Panc1 (cell line): ENCODE results near the gene BRWD1. TPM values are rescaled to one million over a fixed set of nuclear protein-coding genes. Genes with fewer than 3 reads are reported as not detected.

Experiments
- ATAC-seq: fragments of 200-7000 bp; cut with Tn5 transposase; 2 replicates; pipeline ENCODE4 v1.9.1; 2020; ENCODE audit warnings: mild to moderate bottlenecking, moderate library complexity
- BruUV-seq: library from RNA; stranded (reverse); fragments of 400-500 nt; replicated peaks from 2 replicates; lab custom pipeline; 2021; lab: Mats Ljungman, UMichigan
- CTCF ChIA-PET: fragments of 300-600 bp; sonication (Branson Sonifier 250); formaldehyde crosslinking; loops from one replicate; lab custom pipeline; 2022; ENCODE audit warnings: antibody characterized with exemption; lab: Charles Lee
- POLR2A ChIA-PET: fragments of 300-600 bp; sonication (Branson Sonifier 250); formaldehyde crosslinking; loops from one replicate; lab custom pipeline; 2022; ENCODE audit warnings: antibody characterized with exemption; lab: Charles Lee
- DNase-seq: peaks from one replicate; pipeline ENCODE4 v3.0.0-alpha.2; 2010; ENCODE audit warnings: low read depth, low spot score
- H3K27ac ChIP-seq: 2 replicates; pipeline ENCODE4 v1.5.1; 2011; ENCODE audit warnings: mild to moderate bottlenecking, low read length, inconsistent platforms
- H3K27me3 ChIP-seq: fragments of 200-500 bp; sonication (Bioruptor generic); 2 replicates; pipeline ENCODE4 v1.6.0; 2014; ENCODE audit warnings: low read length, inconsistent platforms; ENCODE audit not compliant: control insufficient read depth, insufficient read depth
- H3K36me3 ChIP-seq: fragments of 200-500 bp; sonication (Bioruptor generic); 2 replicates; pipeline ENCODE4 v1.5.1; 2014; ENCODE audit warnings: inconsistent platforms, mild to moderate bottlenecking, low read length, moderate library complexity; ENCODE audit not compliant: control insufficient read depth, insufficient read depth
- H3K4me1 ChIP-seq: 2 replicates; pipeline ENCODE4 v1.5.1; 2011; ENCODE audit warnings: inconsistent platforms, mild to moderate bottlenecking, low read length, moderate library complexity; ENCODE audit not compliant: control insufficient read depth, insufficient read depth
- H3K4me3 ChIP-seq, 2 experiments: 2 replicates each; pipeline ENCODE4 v1.5.1; 2011 to 2012; ENCODE audit warnings: low read depth in 2 of 2, low read length in 2 of 2, mild to moderate bottlenecking in 2 of 2, inconsistent platforms in 1 of 2, moderate library complexity in 1 of 2
- H3K9me3 ChIP-seq: fragments of 200-500 bp; sonication (Bioruptor generic); 2 replicates; pipeline ENCODE4 v1.5.1; 2014; ENCODE audit warnings: low read depth, mild to moderate bottlenecking, inconsistent platforms, low read length, moderate library complexity; ENCODE audit not compliant: control insufficient read depth, insufficient read depth
- POLR2AphosphoS5 ChIP-seq: IDR thresholded peaks from 2 replicates; pipeline ENCODE4 v1.6.1; 2012; ENCODE audit warnings: mild to moderate bottlenecking, low read depth, low read length, moderate library complexity
- SIN3A ChIP-seq: IDR thresholded peaks from 2 replicates; pipeline ENCODE4 v1.6.1; 2012; ENCODE audit warnings: low read depth, mild to moderate bottlenecking, low read length, moderate library complexity, borderline replicate concordance; ENCODE audit not compliant: insufficient read depth
- TCF7L2 ChIP-seq: IDR thresholded peaks from 2 replicates; pipeline ENCODE4 v1.6.1; 2011; ENCODE audit warnings: mild to moderate bottlenecking, low read depth, low read length, inconsistent platforms
- in situ Hi-C: cut with HindIII; loops from 2 replicates; pipeline ENCODE4 v1.10.0; 2016; ENCODE audit warnings: low sequenced_read_pairs, low pct_unique_long_range_greater_than_20kb
- intact Hi-C: fragments of 100-400 bp; cut with micrococcal nuclease; formaldehyde crosslinking; loops from one replicate; pipeline ENCODE4 v1.10.0; 2022; ENCODE audit not compliant: unreplicated experiment
- total RNA-seq: library from RNA; stranded (reverse); gene quantifications from one replicate; pipeline ENCODE4 v1.2.1, GENCODE V29; 2021; ENCODE audit not compliant: unreplicated experiment
- TF ChIP-seq, protein P1 (sequence below), 2 experiments: IDR thresholded peaks; 2 replicates each; pipeline ENCODE4 v1.6.1; 2011 to 2012; ENCODE audit warnings: low read depth in 2 of 2, control low read depth in 1 of 2, low read length in 1 of 2, mild to moderate bottlenecking in 1 of 2, moderate library complexity in 1 of 2; ENCODE audit not compliant: insufficient read depth in 1 of 2
- TF ChIP-seq, protein P2 (sequence below): fragments of 450-650 bp; IDR thresholded peaks from 2 replicates; pipeline ENCODE4 v1.5.1; 2017; ENCODE audit warnings: mild to moderate bottlenecking

The BRWD1 gene
- total RNA-seq, 1 experiment from 2014 or later: 26.2 TPM

DNA sequence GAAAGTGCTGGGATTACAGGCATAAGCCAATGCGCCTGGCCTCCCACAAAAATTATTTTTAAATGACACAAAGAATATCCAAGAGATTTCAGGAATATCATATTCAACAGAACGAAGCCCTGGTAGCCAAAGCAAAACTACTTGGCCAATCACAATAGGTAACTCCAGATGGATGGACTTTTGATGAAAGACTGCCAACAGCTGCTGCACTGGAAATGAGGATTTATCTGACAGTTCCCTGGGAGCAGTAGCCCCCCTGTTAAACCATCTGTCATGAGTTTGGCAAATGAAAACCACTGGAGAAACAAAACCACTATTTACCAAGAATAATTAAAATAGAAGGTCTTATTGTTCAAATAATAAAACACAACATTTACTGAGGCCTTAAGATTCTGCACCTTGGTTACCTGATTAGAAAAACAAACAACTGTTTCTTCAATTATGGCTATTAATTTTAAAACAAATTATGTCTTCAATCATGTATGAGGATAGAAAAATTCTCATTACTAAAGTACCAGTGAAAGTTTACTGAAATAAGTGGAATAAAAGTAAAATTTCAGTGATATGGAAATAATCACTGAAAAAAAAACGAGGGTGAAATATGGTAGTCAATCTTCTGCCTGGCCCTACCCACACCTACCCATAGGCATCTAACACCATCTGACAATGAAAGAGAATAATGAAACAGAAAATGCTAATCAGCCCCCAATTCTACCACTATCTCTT is 95.9 kb downstream of the BRWD1 start:
- H3K4me1 ChIP-seq: no peaks in the 10 kb centered on the region
- no TSS peak for BruUV-seq
- no peak overlapping the region for H3K4me3 ChIP-seq
- POLR2A ChIA-PET: no interaction called here
- peaks cover 7% of the 10 kb centered on the region; the same call in 1 of the 2 replicates for H3K36me3 ChIP-seq
- TF ChIP-seq, protein P1, sequence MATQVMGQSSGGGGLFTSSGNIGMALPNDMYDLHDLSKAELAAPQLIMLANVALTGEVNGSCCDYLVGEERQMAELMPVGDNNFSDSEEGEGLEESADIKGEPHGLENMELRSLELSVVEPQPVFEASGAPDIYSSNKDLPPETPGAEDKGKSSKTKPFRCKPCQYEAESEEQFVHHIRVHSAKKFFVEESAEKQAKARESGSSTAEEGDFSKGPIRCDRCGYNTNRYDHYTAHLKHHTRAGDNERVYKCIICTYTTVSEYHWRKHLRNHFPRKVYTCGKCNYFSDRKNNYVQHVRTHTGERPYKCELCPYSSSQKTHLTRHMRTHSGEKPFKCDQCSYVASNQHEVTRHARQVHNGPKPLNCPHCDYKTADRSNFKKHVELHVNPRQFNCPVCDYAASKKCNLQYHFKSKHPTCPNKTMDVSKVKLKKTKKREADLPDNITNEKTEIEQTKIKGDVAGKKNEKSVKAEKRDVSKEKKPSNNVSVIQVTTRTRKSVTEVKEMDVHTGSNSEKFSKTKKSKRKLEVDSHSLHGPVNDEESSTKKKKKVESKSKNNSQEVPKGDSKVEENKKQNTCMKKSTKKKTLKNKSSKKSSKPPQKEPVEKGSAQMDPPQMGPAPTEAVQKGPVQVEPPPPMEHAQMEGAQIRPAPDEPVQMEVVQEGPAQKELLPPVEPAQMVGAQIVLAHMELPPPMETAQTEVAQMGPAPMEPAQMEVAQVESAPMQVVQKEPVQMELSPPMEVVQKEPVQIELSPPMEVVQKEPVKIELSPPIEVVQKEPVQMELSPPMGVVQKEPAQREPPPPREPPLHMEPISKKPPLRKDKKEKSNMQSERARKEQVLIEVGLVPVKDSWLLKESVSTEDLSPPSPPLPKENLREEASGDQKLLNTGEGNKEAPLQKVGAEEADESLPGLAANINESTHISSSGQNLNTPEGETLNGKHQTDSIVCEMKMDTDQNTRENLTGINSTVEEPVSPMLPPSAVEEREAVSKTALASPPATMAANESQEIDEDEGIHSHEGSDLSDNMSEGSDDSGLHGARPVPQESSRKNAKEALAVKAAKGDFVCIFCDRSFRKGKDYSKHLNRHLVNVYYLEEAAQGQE (IDR thresholded peaks at IDR 0.05; ENCODE audit: insufficient read depth in 1 of 2, low read depth in 2 of 2, low read length in 1 of 2): no peak
- no peak for TF ChIP-seq POLR2AphosphoS5
- TF ChIP-seq SIN3A: no peak
- TF ChIP-seq TCF7L2: no peak
- TF ChIP-seq, protein P2, sequence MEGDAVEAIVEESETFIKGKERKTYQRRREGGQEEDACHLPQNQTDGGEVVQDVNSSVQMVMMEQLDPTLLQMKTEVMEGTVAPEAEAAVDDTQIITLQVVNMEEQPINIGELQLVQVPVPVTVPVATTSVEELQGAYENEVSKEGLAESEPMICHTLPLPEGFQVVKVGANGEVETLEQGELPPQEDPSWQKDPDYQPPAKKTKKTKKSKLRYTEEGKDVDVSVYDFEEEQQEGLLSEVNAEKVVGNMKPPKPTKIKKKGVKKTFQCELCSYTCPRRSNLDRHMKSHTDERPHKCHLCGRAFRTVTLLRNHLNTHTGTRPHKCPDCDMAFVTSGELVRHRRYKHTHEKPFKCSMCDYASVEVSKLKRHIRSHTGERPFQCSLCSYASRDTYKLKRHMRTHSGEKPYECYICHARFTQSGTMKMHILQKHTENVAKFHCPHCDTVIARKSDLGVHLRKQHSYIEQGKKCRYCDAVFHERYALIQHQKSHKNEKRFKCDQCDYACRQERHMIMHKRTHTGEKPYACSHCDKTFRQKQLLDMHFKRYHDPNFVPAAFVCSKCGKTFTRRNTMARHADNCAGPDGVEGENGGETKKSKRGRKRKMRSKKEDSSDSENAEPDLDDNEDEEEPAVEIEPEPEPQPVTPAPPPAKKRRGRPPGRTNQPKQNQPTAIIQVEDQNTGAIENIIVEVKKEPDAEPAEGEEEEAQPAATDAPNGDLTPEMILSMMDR: no peak
- CTCF ChIA-PET: no interaction called here
- in situ Hi-C loops (no loop called here), intact Hi-C loops (no loop called here)
- no peaks in the 10 kb centered on the region for H3K9me3 ChIP-seq
- no peak for DNase-seq
- ATAC-seq: no peak
- H3K27me3 ChIP-seq: no peaks in the 10 kb centered on the region
- no peak overlapping the region for H3K27ac ChIP-seq

DNA sequence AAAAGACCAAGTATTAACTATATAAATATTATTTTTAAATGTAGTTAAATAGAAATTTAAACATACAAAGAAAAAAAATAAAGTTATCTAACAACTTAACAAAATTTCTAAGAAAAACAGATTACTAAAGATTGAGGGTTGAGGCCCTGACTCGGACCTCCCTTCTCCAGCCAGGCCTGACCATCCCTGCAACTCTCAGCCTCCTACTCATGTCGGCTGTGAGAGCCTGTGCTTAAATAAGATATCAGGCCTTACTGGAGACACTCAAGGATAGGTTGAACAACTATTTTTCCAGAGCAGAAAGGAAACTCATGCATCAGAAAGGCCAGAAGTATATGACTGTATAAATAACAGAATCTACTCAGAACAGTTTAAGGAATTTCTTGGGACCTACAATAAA is 97.1 kb downstream of the BRWD1 start:
- TF ChIP-seq POLR2AphosphoS5 (no peak), SIN3A (no peak), TCF7L2 (no peak)
- TF ChIP-seq, protein P1 (IDR thresholded peaks at IDR 0.05; ENCODE audit: insufficient read depth in 1 of 2, low read depth in 2 of 2, low read length in 1 of 2): no peak
- TF ChIP-seq, protein P2: no peak
- Histone ChIP-seq H3K36me3 (peaks cover 7% of the 10 kb centered on the region; the same call in 1 of the 2 replicates), H3K27me3 (no peaks in the 10 kb centered on the region), H3K9me3 (no peaks in the 10 kb centered on the region), H3K4me3 (no peak overlapping the region), H3K27ac (no peak overlapping the region), H3K4me1 (no peaks in the 10 kb centered on the region)
- no TSS peak for BruUV-seq
- ChIA-PET CTCF (no interaction called here), POLR2A (no interaction called here)
- intact Hi-C loops: no loop called here
- in situ Hi-C loops: no loop called here
- ATAC-seq: no peak
- no peak for DNase-seq
